Activated B cell treated with CpG ODN at 0.5 μM for 24 hours (primary cell): ENCODE results near the gene CHSY3. TPM values are rescaled to one million over a fixed set of nuclear protein-coding genes. Genes with fewer than 3 reads are reported as not detected.

ENCODE experiments used
- ATAC-seq: fragments of 200-7000 bp; cut with Tn5 transposase; one replicate; pipeline ENCODE4 v1.10.0; 2021; ENCODE audit warnings: low read depth, mild to moderate bottlenecking, moderate library complexity
- CTCF ChIA-PET: fragments of 350-600 bp; sonication (Branson Sonifier 250); formaldehyde crosslinking; loops from one replicate; lab custom pipeline; 2021; ENCODE audit warnings: antibody characterized with exemption; lab: Charles Lee
- POLR2A ChIA-PET: fragments of 350-600 bp; sonication (Branson Sonifier 250); formaldehyde crosslinking; loops from one replicate; lab custom pipeline; 2021; ENCODE audit warnings: antibody characterized with exemption; lab: Charles Lee
- DNase-seq: peaks from one replicate; pipeline ENCODE4 v3.0.0; 2022
- H3K27ac Mint-ChIP-seq: one replicate; pipeline ENCODE4 v1.8.0; 2020; ENCODE audit warnings: mixed read lengths
- H3K27me3 Mint-ChIP-seq: one replicate; pipeline ENCODE4 v1.8.0; 2021; ENCODE audit warnings: mixed read lengths
- H3K36me3 Mint-ChIP-seq: one replicate; pipeline ENCODE4 v1.8.0; 2021; ENCODE audit warnings: low read depth, mixed read lengths
- H3K4me1 Mint-ChIP-seq: one replicate; pipeline ENCODE4 v1.8.0; 2021; ENCODE audit warnings: mixed read lengths
- H3K4me3 Mint-ChIP-seq: one replicate; pipeline ENCODE4 v1.8.0; 2020; ENCODE audit warnings: mild to moderate bottlenecking, mixed read lengths
- H3K9me3 Mint-ChIP-seq: one replicate; pipeline ENCODE4 v1.8.0; 2020; ENCODE audit warnings: mixed read lengths
- CTCF ChIP-seq: fragments of 200-600 bp; IDR thresholded peaks from one replicate; pipeline ENCODE4 v1.8.0; 2022; ENCODE audit warnings: antibody characterized with exemption, mild to moderate bottlenecking
- intact Hi-C: fragments of 100-400 bp; cut with micrococcal nuclease; formaldehyde crosslinking; loops from one replicate; pipeline ENCODE4 v1.15.1; 2024
- total RNA-seq: library from RNA; stranded (reverse); gene quantifications from 2 replicates; pipeline ENCODE4 v1.2.3, GENCODE V29; 2022

The CHSY3 gene
- total RNA-seq, 1 donor from 2014 or later, result not detected

- POLR2A ChIA-PET, result no interaction called here
- no peak overlapping the region for H3K27ac Mint-ChIP-seq
- DNase-seq, result no peak
- H3K9me3 Mint-ChIP-seq, result no peaks in the 10 kb centered on the region
- TF ChIP-seq CTCF, result no peak
- no peak for ATAC-seq
- no peak overlapping the region for H3K4me3 Mint-ChIP-seq
- intact Hi-C loops, result no loop called here
- H3K27me3 Mint-ChIP-seq, result no peaks in the 10 kb centered on the region
- H3K4me1 Mint-ChIP-seq, result no peaks in the 10 kb centered on the region
- H3K36me3 Mint-ChIP-seq, result no peaks in the 10 kb centered on the region
- CTCF ChIA-PET, result no interaction called here
These were observed 133.6 kb downstream of the CHSY3 start for GRCh38 chr5:130037905-130038304.

GRCh38 chr5:130043834-130044233, 139.6 kb downstream of the CHSY3 start:
- Mint-ChIP-seq H3K36me3 (no peaks in the 10 kb centered on the region), H3K4me3 (no peak overlapping the region), H3K4me1 (no peaks in the 10 kb centered on the region), H3K27ac (no peak overlapping the region), H3K9me3 (no peaks in the 10 kb centered on the region), H3K27me3 (no peaks in the 10 kb centered on the region)
- POLR2A ChIA-PET, result no interaction called here
- TF ChIP-seq CTCF, result no peak
- intact Hi-C loops, result no loop called here
- CTCF ChIA-PET, result no interaction called here
- no peak for ATAC-seq
- DNase-seq, result no peak

GRCh38 chr5:130045334-130045733, 141.1 kb downstream of the CHSY3 start:
- DNase-seq, result no peak
- ChIA-PET CTCF (no interaction called here), POLR2A (no interaction called here)
- H3K9me3 Mint-ChIP-seq, result no peaks in the 10 kb centered on the region
- H3K27me3 Mint-ChIP-seq, result no peaks in the 10 kb centered on the region
- H3K36me3 Mint-ChIP-seq, result no peaks in the 10 kb centered on the region
- H3K27ac Mint-ChIP-seq, result no peak overlapping the region
- intact Hi-C loops, result no loop called here
- no peak for ATAC-seq
- TF ChIP-seq CTCF, result no peak
- no peak overlapping the region for H3K4me3 Mint-ChIP-seq
- no peaks in the 10 kb centered on the region for H3K4me1 Mint-ChIP-seq

- Mint-ChIP-seq H3K27me3 (no peaks in the 10 kb centered on the region), H3K4me3 (no peak overlapping the region), H3K27ac (no peak overlapping the region), H3K36me3 (no peaks in the 10 kb centered on the region), H3K9me3 (peaks cover 2% of the 10 kb centered on the region), H3K4me1 (no peaks in the 10 kb centered on the region)
- intact Hi-C loops, result no loop called here
- no peak for TF ChIP-seq CTCF
- ChIA-PET CTCF (no interaction called here), POLR2A (no interaction called here)
- no peak for ATAC-seq
- DNase-seq, result no peak
These were observed 146.3 kb downstream of the CHSY3 start for GRCh38 chr5:130050585-130050984.

GRCh38 chr5:130052752-130053151, 148.5 kb downstream of the CHSY3 start:
- Mint-ChIP-seq H3K4me1 (no peaks in the 10 kb centered on the region), H3K27ac (no peak overlapping the region), H3K27me3 (no peaks in the 10 kb centered on the region), H3K36me3 (no peaks in the 10 kb centered on the region), H3K9me3 (peaks cover 3% of the 10 kb centered on the region), H3K4me3 (no peak overlapping the region)
- ChIA-PET CTCF (no interaction called here), POLR2A (no interaction called here)
- ATAC-seq (no peak), DNase-seq (no peak)
- intact Hi-C loops, result no loop called here
- no peak for TF ChIP-seq CTCF
